BLaER1 treated with 17β-estradiol and CSF1 and Interleukin-3, amounts not matched to agents 10 nM and 100 nM (cell line): ENCODE data around the gene ATP11A.

Experiments
- H3K27ac ChIP-seq, 11 experiments: shearing (Covaris generic); formaldehyde crosslinking; 2 replicates each; pipeline ENCODE4 v1.8.1; 2022
- H3K27me3 ChIP-seq, 11 experiments: shearing (Covaris generic); formaldehyde crosslinking; 2 replicates each; pipeline ENCODE4 v1.8.1; 2022
- H3K36me3 ChIP-seq, 11 experiments: shearing (Covaris generic); formaldehyde crosslinking; 2 replicates each; pipeline ENCODE4 v1.8.1; 2022
- H3K4me1 ChIP-seq, 10 experiments: shearing (Covaris generic); formaldehyde crosslinking; 2 replicates each; pipeline ENCODE4 v1.8.1; 2022
- H3K4me2 ChIP-seq, 11 experiments: shearing (Covaris generic); formaldehyde crosslinking; 2 replicates each; pipeline ENCODE4 v1.8.1; 2022
- H3K4me3 ChIP-seq, 10 experiments: shearing (Covaris generic); formaldehyde crosslinking; 2 replicates each; pipeline ENCODE4 v1.8.1; 2022
- H3K9ac ChIP-seq, 11 experiments: shearing (Covaris generic); formaldehyde crosslinking; 2 replicates each; pipeline ENCODE4 v1.8.1; 2022
- H3K9me3 ChIP-seq, 11 experiments: shearing (Covaris generic); formaldehyde crosslinking; replicated peaks in 1 of 11; 2 replicates each; pipeline ENCODE4 v1.8.1; 2022
- H4K20me1 ChIP-seq, 11 experiments: shearing (Covaris generic); formaldehyde crosslinking; 2 replicates each; pipeline ENCODE4 v1.8.1; 2022
- Cebpa-rat ChIP-seq, 11 experiments: shearing (Covaris generic); IDR thresholded peaks; 2 replicates each; pipeline ENCODE4 v1.8.1; 2022

The ATP11A gene

DNA sequence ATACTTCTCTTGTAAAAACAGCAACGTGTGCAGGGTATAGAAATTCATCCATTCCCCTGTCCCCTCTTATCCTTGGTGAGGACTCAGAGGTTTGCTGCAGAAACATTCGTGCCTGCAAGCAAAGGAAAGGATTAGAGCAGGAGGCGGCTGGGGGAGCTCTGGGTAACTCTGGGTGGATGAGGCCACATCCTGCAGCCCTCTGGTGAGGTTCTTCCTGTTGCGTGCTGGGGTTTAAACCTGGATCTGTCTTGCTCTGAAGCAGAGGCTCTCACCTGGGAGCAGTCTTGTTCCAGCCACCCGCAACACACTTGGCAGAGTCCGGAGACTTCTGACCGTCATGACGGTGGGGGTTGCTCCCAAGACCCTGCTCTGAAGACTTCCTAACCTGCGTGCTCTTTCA is 69.2 kb downstream of the ATP11A start:
- Histone ChIP-seq H3K4me2 (peak overlapping the region in 4 of 11 experiments; percentile 10 to 24 (median 18); a peak in 4 of 22 replicates), H4K20me1 (peaks cover 71 to 100% (median 97%) of the 10 kb centered on the region in 11 experiments), H3K4me1 (peaks cover 0 to 15% (median 8%) of the 10 kb centered on the region in 10 experiments; a peak in 12 of 20 replicates), H3K27ac (no peak overlapping the region), H3K36me3 (peaks cover 25 to 89% (median 64%) of the 10 kb centered on the region in 11 experiments), H3K4me3 (no peak overlapping the region), H3K9ac (no peak overlapping the region), H3K9me3 (peaks cover 0 to 31% (median 21%) of the 10 kb centered on the region in 11 experiments; a peak in 18 of 22 replicates), H3K27me3 (no peaks in the 10 kb centered on the region)
- no peak for TF ChIP-seq Cebpa-rat (IDR thresholded peaks at IDR 0.05)

DNA sequence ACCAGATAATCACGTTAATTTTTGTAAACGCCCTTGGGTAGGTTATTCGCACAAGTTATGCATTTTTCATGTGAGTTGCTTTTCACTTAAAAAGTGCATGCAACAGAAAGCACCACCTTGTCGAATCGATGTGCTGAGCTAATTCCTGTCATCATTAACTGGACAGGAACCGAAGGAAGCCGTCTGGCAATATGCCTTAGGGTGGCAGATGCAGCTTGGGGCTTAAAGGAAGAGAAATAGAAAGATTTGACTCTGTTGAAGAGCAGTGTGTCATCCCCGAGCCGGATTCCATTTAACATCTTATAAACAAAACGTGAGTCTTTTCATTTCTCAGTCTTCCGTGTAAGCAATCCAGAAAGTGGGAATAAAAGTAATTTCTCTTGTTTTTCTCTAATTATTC is 70.0 kb downstream of the ATP11A start:
- no peak for TF ChIP-seq Cebpa-rat (IDR thresholded peaks at IDR 0.05)
- peaks cover 0 to 31% (median 21%) of the 10 kb centered on the region in 11 experiments; a peak in 18 of 22 replicates for H3K9me3 ChIP-seq
- H3K4me2 ChIP-seq: no peak overlapping the region
- H4K20me1 ChIP-seq: peaks cover 71 to 100% (median 97%) of the 10 kb centered on the region in 11 experiments
- no peak overlapping the region; a peak in 1 of 22 replicates for H3K9ac ChIP-seq
- no peak overlapping the region for H3K4me3 ChIP-seq
- peaks cover 0 to 15% (median 8%) of the 10 kb centered on the region in 10 experiments; a peak in 12 of 20 replicates for H3K4me1 ChIP-seq
- peaks cover 24 to 89% (median 61%) of the 10 kb centered on the region in 11 experiments for H3K36me3 ChIP-seq
- H3K27me3 ChIP-seq: no peaks in the 10 kb centered on the region
- H3K27ac ChIP-seq: no peak overlapping the region

DNA sequence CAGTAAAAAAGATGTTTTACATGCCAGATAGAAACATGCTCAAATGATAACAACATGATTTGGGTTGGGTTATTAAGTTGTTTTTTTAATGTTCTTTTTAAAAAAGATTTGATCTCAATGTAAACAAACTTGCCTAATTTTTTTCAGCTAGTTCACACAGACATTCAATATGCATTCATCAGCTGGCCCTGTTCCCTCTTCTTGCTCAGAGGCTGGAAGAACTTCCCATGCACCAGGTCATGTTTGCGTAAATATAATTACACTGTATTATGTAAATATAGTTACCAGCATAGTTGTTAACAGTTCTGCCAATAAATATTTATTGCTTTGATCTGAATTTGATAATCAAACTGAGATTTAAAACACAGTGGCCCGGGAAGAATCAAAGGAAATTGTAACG is 70.6 kb downstream of the ATP11A start:
- Histone ChIP-seq H3K4me1 (peaks cover 0 to 15% (median 8%) of the 10 kb centered on the region in 10 experiments; a peak in 12 of 20 replicates), H3K4me3 (no peak overlapping the region), H3K9me3 (peaks cover 0 to 31% (median 21%) of the 10 kb centered on the region in 11 experiments; a peak in 18 of 22 replicates), H3K27me3 (no peaks in the 10 kb centered on the region), H3K36me3 (peaks cover 18 to 88% (median 55%) of the 10 kb centered on the region in 11 experiments), H3K9ac (no peak overlapping the region; a peak in 1 of 22 replicates), H4K20me1 (peaks cover 71 to 100% (median 97%) of the 10 kb centered on the region in 11 experiments), H3K4me2 (no peak overlapping the region), H3K27ac (no peak overlapping the region)
- no peak for TF ChIP-seq Cebpa-rat (IDR thresholded peaks at IDR 0.05)

- no peak overlapping the region for H3K4me2 ChIP-seq
- peaks cover 0 to 18% (median 8%) of the 10 kb centered on the region in 10 experiments; a peak in 14 of 20 replicates for H3K4me1 ChIP-seq
- H3K27me3 ChIP-seq: no peaks in the 10 kb centered on the region
- no peak overlapping the region for H3K4me3 ChIP-seq
- peaks cover 17 to 88% (median 52%) of the 10 kb centered on the region in 11 experiments; a peak in 21 of 22 replicates for H3K36me3 ChIP-seq
- H3K9ac ChIP-seq: no peak overlapping the region
- peaks cover 75 to 100% (median 99%) of the 10 kb centered on the region in 11 experiments for H4K20me1 ChIP-seq
- no peak overlapping the region for H3K27ac ChIP-seq
- H3K9me3 ChIP-seq: peaks cover 0 to 31% (median 21%) of the 10 kb centered on the region in 11 experiments; a peak in 18 of 22 replicates
- no peak for TF ChIP-seq Cebpa-rat (IDR thresholded peaks at IDR 0.05)
Measured at GRCh38 chr13:112760931-112761330, 71.1 kb downstream of the ATP11A start.

- Histone ChIP-seq H3K4me3 (no peak overlapping the region), H3K4me1 (peaks cover 4 to 24% (median 13%) of the 10 kb centered on the region in 10 experiments; a peak in 17 of 20 replicates), H3K9ac (no peak overlapping the region), H3K4me2 (no peak overlapping the region), H3K27me3 (no peaks in the 10 kb centered on the region), H3K9me3 (peaks cover 0 to 24% (median 21%) of the 10 kb centered on the region in 11 experiments; a peak in 18 of 22 replicates), H4K20me1 (peaks cover 71 to 97% (median 95%) of the 10 kb centered on the region in 11 experiments), H3K27ac (no peak overlapping the region), H3K36me3 (peaks cover 8 to 82% (median 42%) of the 10 kb centered on the region in 11 experiments; a peak in 20 of 22 replicates)
- TF ChIP-seq Cebpa-rat (IDR thresholded peaks at IDR 0.05): no peak
Measured at GRCh38 chr13:112761701-112762689, 72.2 kb downstream of the ATP11A start.

GRCh38 chr13:112762690-112763080 is 72.8 kb downstream of the ATP11A start:
- Histone ChIP-seq H3K9ac (no peak overlapping the region), H4K20me1 (peaks cover 73 to 96% (median 91%) of the 10 kb centered on the region in 11 experiments), H3K4me2 (no peak overlapping the region), H3K4me3 (no peak overlapping the region), H3K9me3 (peaks cover 0 to 18% (median 16%) of the 10 kb centered on the region in 11 experiments; a peak in 18 of 22 replicates), H3K27me3 (no peaks in the 10 kb centered on the region), H3K27ac (no peak overlapping the region), H3K36me3 (peaks cover 6 to 75% (median 35%) of the 10 kb centered on the region in 11 experiments; a peak in 19 of 22 replicates), H3K4me1 (peaks cover 8 to 27% (median 15%) of the 10 kb centered on the region in 10 experiments)
- TF ChIP-seq Cebpa-rat (IDR thresholded peaks at IDR 0.05): no peak

- Histone ChIP-seq H3K4me2 (no peak overlapping the region), H3K9ac (no peak overlapping the region), H3K4me3 (no peak overlapping the region), H3K36me3 (peaks cover 6 to 83% (median 34%) of the 10 kb centered on the region in 11 experiments; a peak in 15 of 22 replicates), H4K20me1 (peaks cover 86 to 96% (median 93%) of the 10 kb centered on the region in 11 experiments), H3K27ac (no peak overlapping the region), H3K4me1 (peaks cover 15 to 35% (median 23%) of the 10 kb centered on the region in 10 experiments), H3K27me3 (no peaks in the 10 kb centered on the region), H3K9me3 (peaks cover 0 to 4% (median 3%) of the 10 kb centered on the region in 11 experiments; a peak in 17 of 22 replicates)
- TF ChIP-seq Cebpa-rat (IDR thresholded peaks at IDR 0.05): no peak
Measured at GRCh38 chr13:112764028-112764427, 74.2 kb downstream of the ATP11A start.

DNA sequence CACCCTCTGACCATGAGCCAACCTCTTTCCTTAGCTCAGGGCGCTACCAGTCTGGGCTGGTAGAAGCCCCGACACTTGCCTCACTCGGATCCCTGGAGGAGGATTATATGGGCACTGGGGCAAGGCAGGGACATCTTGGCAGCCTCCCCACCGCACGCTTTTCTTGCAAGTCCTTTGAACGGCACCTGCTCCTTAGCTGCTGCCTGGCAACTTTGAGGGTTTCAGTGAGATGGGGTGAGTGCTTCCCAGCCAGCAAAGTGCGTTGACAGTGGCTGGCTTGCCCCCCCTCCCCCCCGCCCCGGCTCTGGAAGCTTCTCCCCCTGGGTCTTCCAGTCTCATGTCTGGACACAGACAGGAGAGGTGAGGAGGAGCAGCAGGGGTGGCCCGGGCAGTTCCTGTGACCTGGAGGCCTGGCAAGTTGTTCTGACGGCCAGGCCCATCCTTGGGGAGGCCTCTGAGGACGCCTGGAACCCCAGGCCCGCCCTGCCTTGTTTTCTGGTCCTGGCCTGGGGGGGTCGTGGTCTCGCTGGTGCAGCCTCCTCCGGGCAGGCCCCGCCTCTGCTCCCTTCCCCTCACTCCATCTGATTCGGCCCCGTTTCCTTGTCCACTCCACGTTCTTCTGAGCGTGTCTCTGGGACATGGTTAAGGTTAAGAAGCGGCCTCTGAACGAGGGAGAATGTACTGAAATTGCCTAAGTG is 75.2 kb downstream of the ATP11A start:
- H3K9me3 ChIP-seq: no peaks in the 10 kb centered on the region
- H3K9ac ChIP-seq: no peak overlapping the region
- no peak for TF ChIP-seq Cebpa-rat (IDR thresholded peaks at IDR 0.05)
- peaks cover 91 to 96% (median 93%) of the 10 kb centered on the region in 11 experiments for H4K20me1 ChIP-seq
- no peak overlapping the region for H3K4me3 ChIP-seq
- peaks cover 11 to 36% (median 27%) of the 10 kb centered on the region in 10 experiments for H3K4me1 ChIP-seq
- no peak overlapping the region for H3K4me2 ChIP-seq
- no peak overlapping the region for H3K27ac ChIP-seq
- H3K36me3 ChIP-seq: peaks cover 6 to 83% (median 27%) of the 10 kb centered on the region in 11 experiments; a peak in 12 of 22 replicates
- H3K27me3 ChIP-seq: no peaks in the 10 kb centered on the region
